GM21717 (cell line): ENCODE measurements around the gene AMMECR1.
"Not testable (repeated sequence)": the region's sequence is repeated elsewhere in the genome, so short reads cannot be mapped to it uniquely, and the experiment has no call there.

ENCODE experiments used
- ATAC-seq: cut with Tn5 transposase; IDR thresholded peaks from one replicate; pipeline ENCODE4 v1.9.1; 2021; ENCODE audit warnings: mild to moderate bottlenecking, moderate library complexity; ENCODE audit not compliant: unreplicated experiment

The AMMECR1 gene

DNA sequence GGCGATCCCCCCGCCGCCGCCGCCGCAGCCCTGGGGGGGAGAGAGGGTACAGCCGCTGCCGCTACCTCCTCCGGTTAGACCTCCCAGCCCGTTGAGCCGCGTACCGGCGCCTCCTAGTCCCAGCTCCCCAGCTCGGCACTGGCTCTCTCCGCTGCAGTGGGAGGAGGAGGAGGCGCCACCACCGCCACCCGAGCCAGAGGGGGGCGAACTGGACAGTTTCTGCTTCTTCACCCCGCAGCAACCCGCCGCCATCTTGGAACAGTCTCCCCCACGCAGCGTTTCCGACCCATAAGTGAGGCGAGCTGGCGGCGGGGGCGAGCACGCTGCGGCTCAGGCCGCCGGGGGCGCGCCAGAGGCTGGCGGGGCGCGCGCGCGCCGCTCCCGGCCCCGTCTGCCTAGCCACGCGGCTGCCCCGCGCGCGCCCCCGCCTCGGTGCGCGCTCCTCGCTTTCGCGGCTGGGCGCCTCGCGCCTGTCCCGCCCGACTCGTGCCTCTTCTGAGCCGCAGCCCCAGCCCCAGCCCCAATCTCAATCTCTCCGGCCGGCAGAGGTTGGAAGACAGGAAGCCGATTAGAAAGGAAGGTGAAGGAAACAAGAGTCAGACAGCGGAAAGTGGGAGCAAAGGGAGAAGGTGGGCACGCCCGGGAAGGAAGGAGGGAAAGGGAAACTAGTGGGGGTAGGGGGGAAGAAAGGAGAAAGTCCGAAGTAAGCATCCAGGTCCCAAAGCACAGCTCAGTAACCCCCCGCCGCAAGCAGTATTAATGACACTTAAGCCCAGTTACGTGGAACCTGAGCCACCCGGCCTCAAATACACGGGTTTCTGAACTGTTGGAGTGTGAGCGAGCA, at the start of gene AMMECR1:
TSS of gene AMMECR1 (minus strand) at position 266 of the 844 bp plus-strand sequence. CDS start at position 252, 14 bp downstream.
- ATAC-seq = peak; percentile 69

DNA sequence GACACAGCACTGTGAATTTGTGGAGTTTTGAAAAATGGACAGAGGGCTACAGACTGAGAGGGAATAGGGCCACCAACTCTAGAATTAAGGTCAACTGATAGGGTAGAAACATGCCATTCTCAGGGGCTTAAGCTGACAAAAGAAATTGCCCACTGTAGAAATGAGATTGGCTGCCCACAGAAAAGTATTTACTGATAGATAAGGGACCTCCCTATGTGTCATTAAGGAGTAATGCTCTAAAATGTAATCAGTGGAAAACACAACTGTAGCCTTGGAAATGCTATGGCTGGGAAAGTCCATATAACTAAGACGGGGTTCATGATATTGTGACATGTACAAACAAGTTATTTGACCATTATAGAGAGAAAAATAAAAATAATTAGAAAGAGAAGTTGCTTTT, 45.4 kb upstream of the AMMECR1 start:
- no peak for ATAC-seq

DNA sequence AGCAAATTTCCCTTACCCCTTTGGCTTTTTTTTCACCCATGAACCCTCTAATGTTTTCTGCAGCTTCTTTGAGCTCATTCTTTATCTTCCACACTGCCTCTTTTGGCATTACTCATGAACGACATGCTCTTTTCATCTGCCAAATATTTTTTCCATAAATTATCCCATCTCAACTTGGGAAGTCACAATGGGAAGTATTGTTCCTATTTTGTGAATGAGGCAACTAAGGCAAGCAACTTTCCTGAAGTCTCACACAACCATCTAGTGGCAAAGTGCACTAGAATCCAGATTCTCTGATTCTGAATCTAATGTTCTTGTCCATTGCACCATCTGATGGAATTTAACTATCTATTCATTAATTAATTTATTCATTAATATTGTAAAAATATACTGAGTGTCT, 41.4 kb upstream of the AMMECR1 start:
- ATAC-seq = no peak

DNA sequence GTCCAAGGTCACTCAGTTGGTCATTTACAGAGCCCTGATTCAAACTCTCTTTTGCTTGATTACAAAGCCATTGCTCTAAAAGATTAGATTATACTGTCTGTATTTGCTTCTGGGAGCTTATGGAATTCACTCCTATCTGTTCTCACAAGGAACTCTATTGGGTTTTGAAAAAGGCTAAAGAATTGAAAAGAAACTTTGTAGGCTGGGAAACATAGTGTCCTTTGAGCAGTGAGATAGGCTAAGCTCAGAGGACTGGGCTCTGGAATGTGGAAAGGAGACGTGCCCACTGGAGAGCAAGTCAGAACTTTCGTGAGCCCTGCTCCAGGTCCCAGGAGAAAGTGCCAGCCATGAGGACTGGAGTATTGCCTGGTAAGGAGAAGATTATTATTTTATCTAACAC, 40.7 kb upstream of the AMMECR1 start, which contains the start of gene RTL9:
TSS of gene RTL9 (plus strand) at position 301 of the 400 bp plus-strand sequence. CDS start 91,770 bp downstream, outside the sequence.
- ATAC-seq = no peak

DNA sequence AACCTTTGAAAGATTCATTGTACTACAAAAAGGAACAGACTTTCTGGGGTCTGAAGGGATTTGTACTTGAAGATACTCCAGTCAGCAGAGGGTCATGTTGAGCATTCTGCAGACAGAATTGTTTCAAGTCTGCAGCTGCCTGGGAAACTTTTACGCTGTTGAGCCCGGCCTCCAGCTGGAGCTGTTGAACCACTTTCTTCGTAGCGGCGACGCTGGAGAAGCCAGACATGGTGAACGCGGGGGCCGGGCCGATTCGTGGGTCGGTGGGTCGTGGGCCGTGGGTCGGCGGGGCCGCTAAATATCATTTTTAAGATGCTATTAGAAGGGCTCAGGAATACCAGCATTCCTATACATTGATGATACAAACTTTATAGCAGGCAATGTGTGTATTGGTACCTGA, 28.8 kb upstream of the AMMECR1 start:
- no peak for ATAC-seq

DNA sequence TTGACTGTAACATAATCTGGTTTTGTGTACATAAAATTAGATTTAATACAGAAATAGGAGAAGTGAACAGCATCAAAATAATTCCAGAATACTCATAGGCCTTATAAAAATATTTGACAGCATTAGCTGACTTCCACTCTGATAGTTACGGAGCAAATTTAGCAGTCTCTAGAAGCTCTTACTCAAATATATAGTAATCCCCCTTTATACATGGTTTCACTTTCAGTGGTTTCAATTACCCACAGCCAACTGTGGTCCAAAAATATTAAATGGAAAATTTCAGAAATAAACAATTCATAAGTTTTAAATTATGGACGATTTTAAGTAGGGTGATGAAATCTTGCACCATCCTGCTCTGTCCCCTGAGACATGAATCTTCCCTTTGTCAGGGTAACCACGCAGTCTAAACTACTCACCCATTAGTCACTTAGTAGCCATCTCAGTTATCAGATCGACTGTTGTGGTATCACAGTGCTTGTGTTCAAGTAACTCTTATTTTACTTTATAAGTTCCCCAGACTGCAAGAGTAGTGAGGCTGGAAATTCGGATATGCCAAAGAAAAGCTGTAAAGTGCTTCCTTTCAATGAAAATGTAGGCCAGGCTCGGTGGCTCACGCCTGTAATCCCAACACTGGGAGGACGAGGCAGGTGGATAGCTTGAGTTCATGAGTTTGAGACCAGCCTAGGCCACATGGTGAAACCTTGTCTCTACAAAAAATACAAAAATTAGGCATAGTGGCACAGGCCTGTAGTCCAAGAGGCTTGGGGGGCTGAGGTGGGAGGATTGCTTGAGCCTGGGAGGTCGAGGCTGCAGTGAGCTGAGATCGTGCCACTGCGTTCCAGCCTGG, 23.5 kb upstream of the AMMECR1 start:
- peak; percentile 82 for ATAC-seq

DNA sequence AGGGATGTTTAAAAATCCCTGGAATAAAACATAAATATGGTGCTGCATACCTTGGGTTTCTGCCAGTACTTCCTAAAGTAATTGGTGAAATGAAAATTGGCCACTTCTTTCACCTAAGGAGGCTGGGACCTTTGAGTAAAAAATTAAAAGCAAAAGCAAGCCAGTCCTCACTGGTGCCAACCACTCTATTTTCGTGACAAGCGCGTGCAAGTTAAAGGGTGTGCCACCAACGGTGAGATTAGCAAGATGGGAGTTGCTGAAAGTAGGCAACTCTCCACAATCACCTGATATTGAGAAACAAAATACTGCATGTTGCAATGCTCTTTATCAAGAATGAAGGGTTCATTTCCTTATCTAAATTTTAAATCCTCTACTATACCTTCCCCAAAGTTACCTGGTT, 21.1 kb upstream of the AMMECR1 start:
- no peak for ATAC-seq

DNA sequence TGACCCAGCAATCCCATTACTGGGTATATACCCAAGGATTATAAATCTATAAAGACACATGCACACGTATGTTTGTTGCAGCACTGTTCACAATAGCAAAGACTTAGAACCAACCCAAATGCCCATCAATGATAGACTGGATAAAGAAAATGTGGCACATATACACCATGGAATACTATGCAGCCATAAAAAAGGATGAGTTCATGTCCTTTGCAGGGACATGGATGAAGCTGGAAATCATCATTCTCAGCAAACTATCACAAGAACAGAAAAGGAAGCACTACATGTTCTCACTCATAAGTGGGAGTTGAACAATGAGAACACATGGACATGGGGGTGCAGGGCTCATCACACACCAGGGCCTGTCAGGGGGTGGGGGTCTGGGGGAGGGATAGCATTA, 15.6 kb upstream of the AMMECR1 start:
- not testable (repeated sequence) for ATAC-seq

DNA sequence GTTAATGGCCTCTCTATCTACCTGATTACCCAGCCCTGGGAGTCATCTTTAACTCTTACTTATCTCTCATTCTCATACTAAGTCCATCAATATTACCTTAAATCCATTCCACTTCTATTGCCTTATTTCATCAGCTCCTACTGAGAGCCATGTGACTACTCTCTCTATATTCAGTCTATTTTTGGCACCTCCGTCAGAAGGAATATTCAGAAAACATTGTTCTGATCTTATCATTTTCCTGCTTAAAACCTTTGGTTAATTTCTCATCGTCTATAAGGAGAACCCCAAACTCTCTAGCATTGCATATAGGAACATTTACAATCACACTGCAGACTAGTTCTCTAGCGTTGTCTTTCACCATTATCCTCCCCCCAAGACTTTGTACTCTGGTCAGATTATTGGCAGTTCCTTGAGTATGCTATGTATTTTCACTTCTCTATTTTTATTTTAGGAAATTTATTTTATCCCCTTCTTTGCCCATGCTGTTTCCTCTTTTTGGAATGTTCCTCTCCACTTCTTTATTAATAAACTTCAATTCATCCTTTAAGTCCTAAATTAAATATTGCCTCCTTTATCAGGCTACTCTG, 13.7 kb upstream of the AMMECR1 start:
- no peak for ATAC-seq

DNA sequence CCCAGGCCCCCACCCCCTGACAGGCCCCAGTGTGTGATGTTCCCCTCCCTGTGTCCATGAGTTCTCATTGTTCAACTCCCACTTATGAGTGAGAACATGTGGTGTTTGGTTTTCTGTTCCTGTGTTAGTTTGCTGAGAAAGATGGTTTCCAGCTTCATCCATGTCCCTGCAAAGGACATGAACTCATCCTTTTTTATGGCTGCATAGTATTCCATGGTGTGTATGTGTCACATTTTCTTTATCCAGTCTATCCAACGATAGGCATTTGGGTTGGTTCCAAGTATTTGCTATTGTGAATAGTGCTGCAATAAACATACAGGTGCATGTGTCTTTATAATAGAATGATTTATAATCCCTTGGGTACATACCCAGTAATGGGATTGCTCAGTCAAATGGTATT, 10.7 kb upstream of the AMMECR1 start:
- not testable (repeated sequence) for ATAC-seq

DNA sequence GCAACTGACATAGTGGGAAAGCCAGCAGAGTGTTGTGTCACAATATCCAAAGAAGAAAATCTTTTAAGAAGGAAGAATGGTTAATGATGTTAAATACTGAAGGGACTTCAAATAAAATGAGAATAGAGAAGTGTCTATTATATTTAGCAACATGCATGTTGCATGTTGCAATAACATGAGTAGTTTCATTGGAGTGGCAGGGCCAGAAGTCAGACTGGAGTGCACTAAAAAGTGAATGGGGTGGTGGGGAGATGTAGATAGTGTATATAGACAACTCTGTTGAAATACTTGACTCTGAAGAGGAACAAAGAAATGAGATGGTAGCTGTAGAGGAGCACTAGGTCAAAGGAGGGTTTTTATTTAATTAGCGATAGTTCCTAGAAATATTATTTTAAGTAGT, 9.5 kb upstream of the AMMECR1 start:
- no peak for ATAC-seq

DNA sequence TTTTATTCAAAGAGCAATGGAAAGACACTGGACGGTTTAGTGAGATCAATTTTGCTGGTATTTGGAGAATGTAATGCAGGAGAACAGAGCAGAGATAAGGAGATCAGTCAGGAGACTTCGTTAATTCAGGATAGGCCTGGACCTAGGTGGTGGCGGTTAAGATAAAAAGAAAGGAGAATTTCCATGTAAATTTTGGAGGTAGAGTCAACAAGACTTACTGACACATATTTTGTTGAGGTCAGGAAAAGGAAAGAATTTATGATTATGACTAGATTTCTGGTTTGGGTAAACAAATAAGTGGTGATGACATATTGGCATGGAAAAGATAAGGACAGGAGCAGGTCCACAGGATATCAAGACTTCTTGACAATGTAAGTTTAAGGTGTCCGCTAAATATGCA, 8.8 kb upstream of the AMMECR1 start:
- ATAC-seq = no peak

DNA sequence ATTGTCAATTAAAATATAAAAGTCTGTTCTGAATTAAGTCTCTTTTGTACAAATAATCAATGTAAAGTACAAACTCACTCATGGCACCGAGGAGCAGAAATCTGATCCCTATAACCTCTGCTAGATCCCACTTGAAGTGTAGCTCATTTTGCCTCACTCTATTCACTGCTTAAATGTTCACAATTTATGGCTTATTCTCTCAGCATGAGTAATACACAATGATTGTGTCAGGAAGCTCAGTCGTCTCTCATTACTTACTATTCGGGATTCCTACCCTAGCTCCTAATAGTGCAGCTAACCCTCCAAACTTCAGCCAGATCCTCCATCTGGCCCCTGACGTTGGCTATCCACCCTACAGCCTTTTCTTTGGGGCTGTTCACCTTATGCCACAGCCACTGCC, 4.7 kb upstream of the AMMECR1 start:
- ATAC-seq = no peak

DNA sequence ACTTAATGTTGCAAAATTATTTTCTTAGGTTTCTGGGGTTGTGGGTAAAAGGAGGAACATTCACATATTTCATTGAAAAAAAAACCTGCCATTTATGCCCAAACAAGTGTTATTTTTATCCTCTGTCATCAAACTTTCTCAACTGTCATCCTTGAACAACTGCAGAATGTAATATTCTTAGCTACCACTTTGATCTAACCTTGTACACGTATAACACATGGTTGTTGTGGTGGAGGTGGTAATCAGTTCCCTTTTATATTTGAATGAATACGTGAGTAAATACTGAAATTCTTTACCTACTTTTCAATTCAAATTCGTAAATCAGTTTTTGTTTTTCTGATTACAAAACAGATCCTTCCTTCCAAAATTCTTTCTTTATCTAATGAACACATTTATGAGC, 3.8 kb upstream of the AMMECR1 start:
- ATAC-seq = no peak

DNA sequence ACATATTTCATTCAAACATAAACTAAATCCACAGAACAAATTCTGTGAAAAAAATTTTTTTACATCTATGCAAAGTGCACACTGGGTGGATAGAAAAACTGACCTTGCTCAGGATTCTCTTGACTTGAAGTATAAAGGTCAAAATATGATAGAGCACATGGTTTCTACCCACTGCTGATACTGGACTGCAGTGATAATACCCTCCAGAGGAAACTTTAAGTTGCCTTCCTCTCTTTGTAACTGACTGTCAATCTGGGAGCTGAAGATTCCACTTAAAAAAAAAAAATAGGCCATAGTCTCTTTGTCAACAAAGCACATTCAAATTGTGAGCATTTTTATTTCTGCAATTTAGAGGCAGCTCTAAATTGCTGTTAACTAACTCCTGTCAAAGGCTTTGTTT, 3.2 kb upstream of the AMMECR1 start:
- no peak for ATAC-seq

DNA sequence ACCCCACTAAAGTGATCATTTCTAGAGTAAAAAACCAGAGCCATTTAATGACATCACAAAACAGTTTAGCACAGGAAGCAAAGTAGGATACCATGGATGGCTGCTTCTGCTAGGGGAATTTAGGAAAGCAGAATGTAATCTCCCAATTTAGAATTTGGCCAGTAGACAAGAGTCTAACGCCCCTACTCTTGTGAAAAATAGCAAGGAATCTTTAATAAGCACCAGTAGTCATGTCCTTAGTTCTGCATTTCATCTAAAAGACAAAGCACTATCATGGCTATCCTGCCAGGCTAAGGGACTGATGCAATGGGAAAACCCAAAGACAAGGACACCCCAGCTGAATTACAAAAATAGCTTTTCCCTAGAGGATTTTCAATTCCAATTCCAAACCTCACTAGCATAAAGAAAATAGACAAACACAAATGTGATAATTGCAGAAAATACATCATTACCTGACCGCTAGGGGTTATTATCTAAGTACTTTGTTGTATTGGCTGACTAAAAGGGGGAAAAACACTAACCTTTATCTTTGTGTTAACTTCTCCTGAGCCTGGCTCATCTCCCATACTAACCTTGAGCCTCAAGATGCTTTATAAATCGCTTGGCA, 2.6 kb upstream of the AMMECR1 start:
- no peak for ATAC-seq

DNA sequence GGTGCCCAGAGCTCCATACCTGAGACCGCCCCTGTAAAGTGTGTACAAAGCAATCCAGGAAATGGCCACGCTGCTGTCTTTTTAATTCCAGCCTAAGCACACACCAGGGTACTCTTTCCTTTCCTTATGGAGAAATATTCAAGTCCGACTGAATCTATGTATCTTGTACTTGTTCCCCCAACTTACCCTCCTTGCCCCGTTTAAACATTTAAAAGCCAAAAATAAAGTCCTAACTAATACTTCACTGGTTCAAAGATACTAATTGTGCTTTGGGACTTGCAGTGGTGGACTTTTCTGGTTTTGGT, 731 bp upstream of the AMMECR1 start:
- no peak for ATAC-seq

DNA sequence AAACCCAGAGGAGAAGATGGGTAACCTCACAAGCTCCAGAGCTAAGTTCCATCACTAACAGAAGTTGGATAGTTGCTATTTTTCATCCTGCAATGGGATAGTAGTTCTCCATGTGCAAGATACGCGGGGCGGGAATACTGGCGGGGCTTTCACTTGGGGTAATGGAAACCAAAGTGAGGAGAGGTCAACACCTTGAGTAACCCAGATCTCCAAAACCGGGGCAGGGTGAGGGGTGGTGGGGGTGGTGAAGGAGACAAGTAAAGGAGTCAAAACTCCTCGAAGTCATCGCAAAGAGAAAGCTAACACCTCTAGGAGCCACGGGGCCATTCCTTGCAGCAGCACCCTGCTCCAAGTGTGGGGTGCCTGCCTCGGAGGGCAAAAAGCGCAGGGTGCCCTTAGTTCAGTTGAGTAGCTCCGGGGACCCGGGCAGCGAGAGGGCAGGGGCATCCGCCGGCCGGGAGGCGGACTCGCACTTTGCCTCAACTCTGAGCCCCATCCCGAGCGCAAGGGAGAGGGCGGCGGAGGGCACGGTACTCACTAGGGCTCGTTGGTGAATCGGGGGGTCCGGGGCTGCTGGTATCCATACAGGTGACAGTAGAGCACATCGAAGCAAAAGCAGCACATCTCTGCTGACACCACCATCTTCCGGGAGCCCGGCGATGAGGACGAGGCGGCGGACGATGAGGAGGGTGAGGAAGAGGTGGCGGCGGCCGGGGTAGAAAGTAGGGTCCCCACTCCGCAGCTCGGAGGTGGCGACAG, 645 bp downstream of the AMMECR1 start:
- peak; percentile 20 for ATAC-seq

DNA sequence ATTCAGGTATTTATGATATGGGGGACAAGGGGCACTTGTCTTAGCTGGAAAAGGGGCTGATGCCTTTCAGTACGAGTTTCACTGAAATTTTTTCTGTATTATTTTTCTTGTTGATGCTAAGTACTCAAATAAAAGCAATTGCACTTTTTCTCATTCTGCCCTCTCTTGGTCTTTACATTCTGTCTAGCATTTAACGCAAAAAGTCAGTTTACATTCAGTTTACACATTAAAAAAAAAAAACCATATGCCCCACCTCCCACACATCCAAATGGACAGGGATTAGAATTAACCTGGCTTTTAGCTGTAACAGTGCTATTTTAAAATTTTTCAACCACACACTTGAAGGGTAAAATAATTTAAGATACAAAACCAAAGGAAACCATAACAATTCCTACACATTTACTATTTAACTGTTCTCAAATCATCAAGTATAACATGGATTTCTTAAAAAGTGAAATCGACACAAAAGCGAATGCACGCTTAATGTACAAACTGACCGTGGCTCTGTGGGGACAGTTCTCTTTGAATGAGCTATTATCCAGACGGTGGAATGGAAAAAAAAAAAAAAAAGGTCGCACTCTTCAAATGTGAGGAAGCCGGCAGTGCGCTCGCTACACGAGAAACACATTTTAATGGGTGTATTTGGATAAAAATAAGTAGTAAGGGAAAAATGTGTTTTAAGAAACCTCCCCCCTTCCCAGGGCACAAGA, 1.4 kb downstream of the AMMECR1 start:
- ATAC-seq = no peak

DNA sequence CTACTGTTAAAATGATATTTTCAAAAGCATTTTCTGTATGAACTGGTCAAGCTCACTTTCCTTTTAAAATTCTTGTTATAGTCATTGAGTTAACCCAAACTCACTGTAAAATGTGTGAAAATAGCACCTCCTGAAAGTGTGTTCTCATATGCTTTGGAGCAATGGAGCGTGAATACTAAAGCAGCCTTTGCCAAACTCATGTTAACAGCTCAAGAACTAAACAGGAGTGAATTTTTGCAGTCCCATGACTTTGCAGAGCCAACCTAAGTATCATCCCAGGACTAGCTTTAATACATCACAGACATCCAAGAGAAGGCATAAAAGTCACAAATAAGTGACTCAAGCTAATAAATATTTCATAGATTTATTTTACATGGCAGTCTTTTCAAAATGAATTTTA, 2.3 kb downstream of the AMMECR1 start:
- no peak for ATAC-seq
